Endothelial cell of umbilical vein (primary cell): Measurements from ENCODE around the gene PPP1R2C. TPM values are rescaled to one million over a fixed set of nuclear protein-coding genes. Genes with fewer than 3 reads are reported as not detected.

Source experiments
- BruUV-seq: library from RNA; stranded (reverse); fragments of 400-500 nt; replicated peaks from 2 replicates; lab custom pipeline; 2021; lab: Mats Ljungman, UMichigan
- CTCF ChIA-PET: fragments of 300-600, 350-600 bp; sonication (Branson Sonifier 250); formaldehyde crosslinking; loops from one replicate; lab custom pipeline; 2021; ENCODE audit warnings: antibody characterized with exemption, inconsistent platforms; lab: Charles Lee
- POLR2A ChIA-PET: fragments of 300-600, 350-600 bp; sonication (Branson Sonifier 250); formaldehyde crosslinking; loops from one replicate; lab custom pipeline; 2021; ENCODE audit warnings: antibody characterized with exemption, inconsistent platforms; lab: Charles Lee
- DNase-seq: peaks from one replicate; pipeline ENCODE4 v3.0.0-alpha.2; 2011; ENCODE audit warnings: low read depth, low spot score
- FAIRE-seq: peaks from 2 replicates; lab custom pipeline; 2011; peaks lifted over from hg19 to GRCh38; lab: Jason Lieb, UNC
- H2AFZ ChIP-seq: 2 replicates; pipeline ENCODE4 v1.6.0; 2012; ENCODE audit warnings: low read depth, low read length, control low read depth, inconsistent platforms
- H3K27ac ChIP-seq: 2 replicates; pipeline ENCODE4 v1.5.1; 2011; ENCODE audit warnings: low read depth, mild to moderate bottlenecking, control low read depth, low read length, moderate library complexity; ENCODE audit not compliant: insufficient read depth
- H3K27me3 ChIP-seq, 2 experiments: 2 replicates each; pipeline versions ENCODE4 v1.6.0 to v1.6.1; 2011; ENCODE audit warnings: low read length in 2 of 2, mixed read lengths in 1 of 2; ENCODE audit not compliant: control insufficient read depth in 2 of 2, insufficient read depth in 2 of 2
- H3K36me3 ChIP-seq, 2 experiments: 2 replicates in 1 of 2; 3 replicates in 1 of 2; pipeline ENCODE4 v1.5.1; 2011; ENCODE audit warnings: low read length in 2 of 2, mild to moderate bottlenecking in 1 of 2, moderate library complexity in 1 of 2; ENCODE audit not compliant: control insufficient read depth in 2 of 2, insufficient read depth in 2 of 2; ENCODE audit errors: extremely low read depth in 1 of 2
- H3K4me1 ChIP-seq: 3 replicates; pipeline ENCODE4 v1.5.1; 2011; ENCODE audit warnings: mild to moderate bottlenecking, low read length; ENCODE audit not compliant: control insufficient read depth, insufficient read depth; ENCODE audit errors: extremely low read depth
- H3K4me2 ChIP-seq: 2 replicates; pipeline ENCODE4 v1.6.1; 2011; ENCODE audit warnings: low read length, control low read depth, mixed read lengths; ENCODE audit not compliant: insufficient read depth
- H3K4me3 ChIP-seq, 3 experiments: fragments of 200-600 bp in 1 of 3; sonication (generic), shearing (Covaris generic) in 1 of 3; replicated peaks in 1 of 3; 2 replicates each; pipeline ENCODE4 v1.5.1; 2011 to 2016; ENCODE audit warnings: control low read depth in 3 of 3, low read length in 3 of 3, mild to moderate bottlenecking in 2 of 3, inconsistent platforms in 1 of 3, low read depth in 1 of 3, moderate library complexity in 1 of 3; ENCODE audit not compliant: insufficient read depth in 1 of 3
- H3K79me2 ChIP-seq: 2 replicates; pipeline ENCODE4 v1.6.0; 2012; ENCODE audit warnings: low read length, inconsistent platforms; ENCODE audit not compliant: control insufficient read depth, insufficient read depth
- H3K9ac ChIP-seq: replicated peaks from 2 replicates; pipeline ENCODE3; 2011; ENCODE audit warnings: low read length, control low read depth; ENCODE audit not compliant: insufficient read depth; ENCODE audit errors: extremely low read depth
- H3K9me1 ChIP-seq: replicated peaks from 3 replicates; pipeline ENCODE4 v1.6.0; 2011; ENCODE audit warnings: mild to moderate bottlenecking, low read length; ENCODE audit not compliant: control insufficient read depth, insufficient read depth; ENCODE audit errors: extremely low read depth
- H3K9me3 ChIP-seq: replicated peaks from 2 replicates; pipeline ENCODE4 v1.5.1; 2012; ENCODE audit warnings: low read length, inconsistent platforms; ENCODE audit not compliant: control insufficient read depth, insufficient read depth
- H4K20me1 ChIP-seq: replicated peaks from 2 replicates; pipeline ENCODE3; 2011; ENCODE audit warnings: mild to moderate bottlenecking, low read length; ENCODE audit not compliant: control insufficient read depth, insufficient read depth; ENCODE audit errors: extremely low read depth
- GATA2 ChIP-seq: IDR thresholded peaks from 2 replicates; pipeline ENCODE4 v1.7.0; 2011; ENCODE audit warnings: low read depth, mild to moderate bottlenecking, moderate library complexity, mixed read lengths, low read length; ENCODE audit not compliant: insufficient read length, insufficient read depth
- JUN ChIP-seq: IDR thresholded peaks from 2 replicates; pipeline ENCODE4 v1.6.1; 2011; ENCODE audit warnings: borderline replicate concordance, low read depth; ENCODE audit not compliant: insufficient read length, insufficient read depth
- MYC ChIP-seq: IDR thresholded peaks from one replicate; pipeline ENCODE4 v1.6.1; 2011; ENCODE audit warnings: mild to moderate bottlenecking, low read depth, low read length
- POLR2A ChIP-seq: IDR thresholded peaks from 2 replicates; pipeline ENCODE4 v1.6.1; 2012; ENCODE audit warnings: low read depth, mild to moderate bottlenecking, control low read depth, low read length
- POLR2AphosphoS5 ChIP-seq: IDR thresholded peaks from 2 replicates; pipeline ENCODE4 v1.6.1; 2012; ENCODE audit warnings: low read depth, mild to moderate bottlenecking, control low read depth, low read length, moderate library complexity; ENCODE audit not compliant: insufficient read depth
- dilution Hi-C: fragments of 300-500 bp; cut with MboI; formaldehyde crosslinking; loops from one replicate; pipeline ENCODE4 v1.15.0; 2019; ENCODE audit warnings: low sequenced_read_pairs; ENCODE audit not compliant: extremely low pct_ligation_motif_present
- intact Hi-C: fragments of 100-400 bp; cut with micrococcal nuclease; formaldehyde crosslinking; loops from one replicate; pipeline ENCODE4 v1.10.0; 2022
- polyA plus RNA-seq, 4 experiments: library from polyadenylated mRNA; depleted of rRNA in 3 of 4; stranded (reverse) in 3 of 4; unstranded in 1 of 4; fragments of >200 nt; gene quantifications; 2 replicates each; pipeline versions ENCODE4 v1.2.1 to v1.2.3, GENCODE V29; 2011 to 2012; ENCODE audit warnings: missing spikeins in 1 of 4
- total RNA-seq: library from RNA; stranded (reverse); gene quantifications from 2 replicates; pipeline ENCODE4 v1.2.3, GENCODE V29; 2021

PPP1R2C gene
- total and polyA plus RNA-seq, 2 donors (not counting 3 experiments of a cell fraction or from before 2014, with no cell fraction given): not detected

DNA sequence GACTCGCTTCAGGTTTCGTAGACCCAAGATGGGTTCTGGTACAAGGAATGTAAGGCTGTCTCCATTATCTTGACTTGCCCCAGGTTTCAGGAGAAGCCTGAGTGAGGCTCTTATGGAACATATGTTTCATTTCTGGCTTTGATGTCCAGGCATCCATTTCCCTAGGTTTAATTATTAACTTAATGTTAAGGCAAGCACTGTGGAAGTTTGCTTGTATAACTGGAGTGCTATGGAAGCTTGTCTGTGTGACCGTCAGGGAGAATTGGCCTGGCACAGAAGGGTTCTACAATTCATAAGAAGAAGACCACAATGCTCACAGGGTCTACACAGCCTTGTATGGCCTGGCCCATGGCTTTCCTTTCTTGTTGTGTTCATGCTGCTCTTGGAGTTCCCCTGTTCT lies 47.2 kb upstream of the PPP1R2C start:
- CTCF ChIA-PET: no interaction called here

GRCh38 chrX:42824541-42824940 lies 46.6 kb upstream of the PPP1R2C start:
- no peak overlapping the region for H2AFZ ChIP-seq

More for the DNA sequence above, 47.2 kb upstream of the PPP1R2C start:
- POLR2A ChIA-PET: no interaction called here
- intact Hi-C loops (loop anchor here (5.0 kb wide), 1 partner anchor 1117 kb away; no protein-coding TSS in a partner anchor), dilution Hi-C loops (no loop called here)
- no peaks in the 10 kb centered on the region for H4K20me1 ChIP-seq
- no peak overlapping the region for H3K9ac ChIP-seq
- no peaks in the 10 kb centered on the region for H3K4me1 ChIP-seq
- no peaks in the 10 kb centered on the region for H3K79me2 ChIP-seq
- H2AFZ ChIP-seq: no peak overlapping the region
- no peaks in the 10 kb centered on the region for H3K36me3 ChIP-seq
- H3K9me3 ChIP-seq: no peaks in the 10 kb centered on the region
- no peak overlapping the region for H3K4me3 ChIP-seq
- no peaks in the 10 kb centered on the region for H3K27me3 ChIP-seq
- H3K4me2 ChIP-seq: no peak overlapping the region
- H3K9me1 ChIP-seq: no peaks in the 10 kb centered on the region
- no peak for DNase-seq
- TF ChIP-seq POLR2A: no peak
- no peak for TF ChIP-seq GATA2
- FAIRE-seq: no peak
- no peak overlapping the region for H3K27ac ChIP-seq
- no TSS peak for BruUV-seq

More at GRCh38 chrX:42824541-42824940, 46.6 kb upstream of the PPP1R2C start:
- Histone ChIP-seq H4K20me1 (no peaks in the 10 kb centered on the region), H3K4me3 (no peak overlapping the region), H3K79me2 (no peaks in the 10 kb centered on the region), H3K4me1 (no peaks in the 10 kb centered on the region), H3K9me3 (no peaks in the 10 kb centered on the region), H3K27me3 (no peaks in the 10 kb centered on the region), H3K9ac (no peak overlapping the region), H3K27ac (no peak overlapping the region), H3K4me2 (no peak overlapping the region), H3K36me3 (no peaks in the 10 kb centered on the region), H3K9me1 (no peaks in the 10 kb centered on the region)
- DNase-seq: no peak
- FAIRE-seq: no peak
- intact Hi-C loops: no loop called here
- BruUV-seq: no TSS peak
- ChIA-PET CTCF (no interaction called here), POLR2A (no interaction called here)
- dilution Hi-C loops: no loop called here
- TF ChIP-seq MYC: no peak
- TF ChIP-seq POLR2AphosphoS5: no peak
- no peak for TF ChIP-seq POLR2A
- TF ChIP-seq JUN: no peak
